Stomach (tissue), 4 donors: ENCODE results near the gene ESRRG.

Experiments
- POLR2A ChIP-seq, 4 donors: fragments of 450-650 bp; IDR thresholded peaks; one replicate each; pipeline ENCODE4 v1.6.1; 2016; ENCODE audit warnings: antibody characterized with exemption in 4 of 4, control low read depth in 2 of 4, mild to moderate bottlenecking in 1 of 4, moderate library complexity in 1 of 4
- POLR2AphosphoS5 ChIP-seq, 3 donors: sonication (generic); formaldehyde crosslinking; IDR thresholded peaks; one replicate each; pipeline ENCODE4 v1.6.1; 2016; ENCODE audit warnings: antibody characterized with exemption in 3 of 3
- TF ChIP-seq, protein P1 (sequence below), 7 experiments: fragments of 450-650 bp in 4 of 7; fragments of 200-600 bp in 3 of 7; sonication (generic) in 3 of 7; IDR thresholded peaks; one replicate each; pipeline ENCODE4 v1.5.1; 2016 to 2019; ENCODE audit warnings: antibody characterized with exemption in 7 of 7, control low read depth in 2 of 7, mild to moderate bottlenecking in 1 of 7

DNA sequence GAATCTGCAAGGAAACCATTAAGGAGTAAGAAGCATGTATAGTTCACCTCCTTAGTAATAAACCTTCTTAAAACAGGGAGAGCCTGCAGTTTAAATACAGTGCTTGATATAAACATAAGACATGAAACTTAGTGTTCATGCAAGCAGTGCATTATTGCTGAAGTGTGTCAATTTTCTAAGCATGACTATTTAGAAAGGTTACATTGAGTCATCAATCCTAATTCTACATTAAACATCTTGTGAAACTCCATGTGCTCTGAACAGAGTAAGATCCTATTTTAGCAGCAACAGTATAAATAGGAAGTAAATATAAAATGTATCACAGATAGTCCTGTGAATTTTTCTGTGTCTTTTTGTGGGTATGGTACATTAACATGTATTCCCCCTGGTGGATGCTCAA, 135.5 kb downstream of the ESRRG start:
- TF ChIP-seq POLR2AphosphoS5 (IDR thresholded peaks at IDR 0.05), result no peak
- no peak for TF ChIP-seq POLR2A (IDR thresholded peaks at IDR 0.05)
- TF ChIP-seq, protein P1, sequence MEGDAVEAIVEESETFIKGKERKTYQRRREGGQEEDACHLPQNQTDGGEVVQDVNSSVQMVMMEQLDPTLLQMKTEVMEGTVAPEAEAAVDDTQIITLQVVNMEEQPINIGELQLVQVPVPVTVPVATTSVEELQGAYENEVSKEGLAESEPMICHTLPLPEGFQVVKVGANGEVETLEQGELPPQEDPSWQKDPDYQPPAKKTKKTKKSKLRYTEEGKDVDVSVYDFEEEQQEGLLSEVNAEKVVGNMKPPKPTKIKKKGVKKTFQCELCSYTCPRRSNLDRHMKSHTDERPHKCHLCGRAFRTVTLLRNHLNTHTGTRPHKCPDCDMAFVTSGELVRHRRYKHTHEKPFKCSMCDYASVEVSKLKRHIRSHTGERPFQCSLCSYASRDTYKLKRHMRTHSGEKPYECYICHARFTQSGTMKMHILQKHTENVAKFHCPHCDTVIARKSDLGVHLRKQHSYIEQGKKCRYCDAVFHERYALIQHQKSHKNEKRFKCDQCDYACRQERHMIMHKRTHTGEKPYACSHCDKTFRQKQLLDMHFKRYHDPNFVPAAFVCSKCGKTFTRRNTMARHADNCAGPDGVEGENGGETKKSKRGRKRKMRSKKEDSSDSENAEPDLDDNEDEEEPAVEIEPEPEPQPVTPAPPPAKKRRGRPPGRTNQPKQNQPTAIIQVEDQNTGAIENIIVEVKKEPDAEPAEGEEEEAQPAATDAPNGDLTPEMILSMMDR (IDR thresholded peaks at IDR 0.05), result no peak
